ENCODE results near the gene C2orf68. TPM values are rescaled to one million over a fixed set of nuclear protein-coding genes. Genes with fewer than 3 reads are reported as not detected.

The C2orf68 gene
- total and polyA plus RNA-seq, 2 of the 13 experiments (the other 11 are each of a cell fraction or from before 2014, with no cell fraction given) = 47.1 to 77.4 TPM

GRCh38 chr2:85561280-85562212 is 50.3 kb downstream of the C2orf68 start, which contains the start of gene GGCX (continued):
- no peak for TF ChIP-seq AKNA (CRISPR knock-in tag; IDR thresholded peaks at IDR 0.05; ENCODE audit: borderline replicate concordance)
- TF ChIP-seq ZNF280D (CRISPR knock-in tag; IDR thresholded peaks at IDR 0.05) = peak; percentile 80; the same call in 1 of the 2 replicates
- peak; percentile 69; the same call in 1 of the 2 replicates for TF ChIP-seq ATF2 (CRISPR knock-in tag; IDR thresholded peaks at IDR 0.05)
- TF ChIP-seq ZNF678 (CRISPR knock-in tag; IDR thresholded peaks at IDR 0.05) = peak; percentile 22; the same call in 1 of the 2 replicates
- 0 out of 2 replicates have a peak, but pooled peaks have one; percentile 22 for TF ChIP-seq ZNF740 (CRISPR knock-in tag; IDR thresholded peaks at IDR 0.05)
- TF ChIP-seq ZNF225 (CRISPR knock-in tag; IDR thresholded peaks at IDR 0.05) = no peak
- no peak for TF ChIP-seq ZNF75D (CRISPR knock-in tag; IDR thresholded peaks at IDR 0.05; ENCODE audit: borderline replicate concordance)
- TF ChIP-seq CTCF (CRISPR knock-in tag; IDR thresholded peaks at IDR 0.05) = peak; percentile 48
- TF ChIP-seq SOX6 (IDR thresholded peaks at IDR 0.05) = no peak
- TF ChIP-seq SOX6 (CRISPR knock-in tag; IDR thresholded peaks at IDR 0.05) = peak; percentile 87
- peak; percentile 91; the same call in 1 of the 2 replicates for TF ChIP-seq NCOR1 (IDR thresholded peaks at IDR 0.05; ENCODE audit: borderline replicate concordance, low read length)
- TF ChIP-seq ZNF10 (CRISPR knock-in tag; IDR thresholded peaks at IDR 0.05; ENCODE audit: borderline replicate concordance, low read depth) = no peak
- TF ChIP-seq ZMYM2 (CRISPR knock-in tag; IDR thresholded peaks at IDR 0.05) = 0 out of 2 replicates have a peak, but pooled peaks have one; percentile 46
